Neural cell (in vitro differentiated cells): Measurements from ENCODE around the gene ATP1B1. TPM values are rescaled to one million over a fixed set of nuclear protein-coding genes. Genes with fewer than 3 reads are reported as not detected.

Source experiments
- H2AFZ ChIP-seq: fragments of 200-600, 300-800 bp; sonication (generic), shearing (Covaris generic); 2 replicates; pipeline ENCODE4 v1.6.0; 2014; ENCODE audit warnings: low read depth, mild to moderate bottlenecking, antibody characterized with exemption, low read length, moderate library complexity
- H3F3A ChIP-seq: fragments of 200-600 bp; shearing (Covaris generic); 2 replicates; pipeline ENCODE4 v1.6.1; 2016; ENCODE audit warnings: mild to moderate bottlenecking, moderate library complexity, mixed read lengths, antibody characterized with exemption, low read length; ENCODE audit not compliant: insufficient read depth, poor library complexity, severe bottlenecking
- H3K27ac ChIP-seq: fragments of 200-600, 300-800 bp; sonication (generic), shearing (Covaris generic); 2 replicates; pipeline ENCODE4 v1.5.1; 2014; ENCODE audit warnings: mild to moderate bottlenecking, low read length, moderate library complexity
- H3K27me3 ChIP-seq: fragments of 300-800, 200-600 bp; sonication (generic), shearing (Covaris generic); 2 replicates; pipeline ENCODE4 v1.6.0; 2014; ENCODE audit warnings: mild to moderate bottlenecking, low read depth, low read length, moderate library complexity; ENCODE audit not compliant: insufficient read depth
- H3K36me3 ChIP-seq: fragments of 300-800, 200-600 bp; sonication (generic), shearing (Covaris generic); 2 replicates; pipeline ENCODE4 v1.5.1; 2014; ENCODE audit warnings: mild to moderate bottlenecking, antibody characterized with exemption, low read length, moderate library complexity; ENCODE audit not compliant: insufficient read depth
- H3K4me2 ChIP-seq: fragments of 300-800, 200-600 bp; sonication (generic), shearing (Covaris generic); 2 replicates; pipeline ENCODE4 v1.6.0; 2014; ENCODE audit warnings: mild to moderate bottlenecking, low read length
- H3K4me3 ChIP-seq: fragments of 300-800, 200-600 bp; sonication (generic), shearing (Covaris generic); 2 replicates; pipeline ENCODE4 v1.5.1; 2014; ENCODE audit warnings: mild to moderate bottlenecking, low read length, moderate library complexity
- H3K79me2 ChIP-seq: fragments of 200-600 bp; shearing (Covaris generic); replicated peaks from 2 replicates; pipeline ENCODE4 v1.6.0; 2014; ENCODE audit warnings: mild to moderate bottlenecking, low read length, moderate library complexity; ENCODE audit not compliant: insufficient read depth
- H3K9ac ChIP-seq: fragments of 300-800, 200-600 bp; sonication (generic), shearing (Covaris generic); 2 replicates; pipeline ENCODE4 v1.6.1; 2016; ENCODE audit warnings: mild to moderate bottlenecking, low read length, mixed read lengths
- H3K9me2 ChIP-seq: fragments of 200-600 bp; shearing (Covaris generic); 2 replicates; pipeline ENCODE4 v1.6.1; 2016; ENCODE audit warnings: mild to moderate bottlenecking, low read length, mixed read lengths; ENCODE audit not compliant: insufficient read depth
- H3K9me3 ChIP-seq: fragments of 200-600, 300-800 bp; sonication (generic), shearing (Covaris generic); 2 replicates; pipeline ENCODE4 v1.6.1; 2016; ENCODE audit warnings: mild to moderate bottlenecking, mixed run types, low read length, moderate library complexity, mixed read lengths
- H4K20me1 ChIP-seq: fragments of 200-600 bp; shearing (Covaris generic); 2 replicates; pipeline ENCODE4 v1.6.1; 2016; ENCODE audit warnings: mild to moderate bottlenecking, mixed run types; ENCODE audit not compliant: insufficient read depth
- EP300 ChIP-seq: fragments of 450-650 bp; conservative IDR thresholded peaks from 2 replicates; pipeline ENCODE4 v1.6.1; 2014; ENCODE audit warnings: antibody characterized with exemption, mild to moderate bottlenecking, moderate library complexity; ENCODE audit not compliant: poor library complexity, severe bottlenecking
- EZH2 ChIP-seq: fragments of 200-600, 300-800 bp; shearing (Covaris generic), sonication (generic); IDR thresholded peaks from 2 replicates; pipeline ENCODE4 v1.6.1; 2014; ENCODE audit warnings: antibody characterized with exemption, low read length, borderline replicate concordance, mild to moderate bottlenecking; ENCODE audit not compliant: insufficient read depth, poor library complexity, severe bottlenecking
- MXI1 ChIP-seq: fragments of 450-650 bp; conservative IDR thresholded peaks from 2 replicates; pipeline ENCODE4 v1.6.1; 2014; ENCODE audit warnings: antibody characterized with exemption, mild to moderate bottlenecking; ENCODE audit not compliant: poor library complexity, severe bottlenecking
- POLR2AphosphoS5 ChIP-seq: IDR thresholded peaks from 2 replicates; pipeline ENCODE4 v1.6.1; 2012
- RAD21 ChIP-seq: fragments of 450-650 bp; conservative IDR thresholded peaks from 2 replicates; pipeline ENCODE4 v1.6.1; 2014; ENCODE audit warnings: antibody characterized with exemption, mild to moderate bottlenecking, moderate library complexity
- SMC3 ChIP-seq: fragments of 450-650 bp; conservative IDR thresholded peaks from 2 replicates; pipeline ENCODE4 v1.6.1; 2014; ENCODE audit warnings: antibody characterized with exemption, mild to moderate bottlenecking, moderate library complexity; ENCODE audit not compliant: poor library complexity
- TAF1 ChIP-seq: IDR thresholded peaks from 2 replicates; pipeline ENCODE4 v1.6.1; 2012; ENCODE audit warnings: low read depth
- polyA plus RNA-seq: library from polyadenylated mRNA; depleted of rRNA; stranded (reverse); fragments of >200 nt; gene quantifications from 2 replicates; pipeline ENCODE4 v1.2.3, GENCODE V29; 2014
- TF ChIP-seq, protein P1 (sequence below): IDR thresholded peaks from 2 replicates; pipeline ENCODE4 v1.6.1; 2012; ENCODE audit warnings: borderline replicate concordance
- TF ChIP-seq, protein P2 (sequence below): fragments of 450-650 bp; IDR thresholded peaks from 2 replicates; pipeline ENCODE4 v1.5.1; 2014; ENCODE audit warnings: antibody characterized with exemption, mild to moderate bottlenecking, moderate library complexity; ENCODE audit not compliant: poor library complexity, severe bottlenecking

The ATP1B1 gene
- polyA plus RNA-seq, 1 donor from 2014 or later, result 114 TPM

DNA sequence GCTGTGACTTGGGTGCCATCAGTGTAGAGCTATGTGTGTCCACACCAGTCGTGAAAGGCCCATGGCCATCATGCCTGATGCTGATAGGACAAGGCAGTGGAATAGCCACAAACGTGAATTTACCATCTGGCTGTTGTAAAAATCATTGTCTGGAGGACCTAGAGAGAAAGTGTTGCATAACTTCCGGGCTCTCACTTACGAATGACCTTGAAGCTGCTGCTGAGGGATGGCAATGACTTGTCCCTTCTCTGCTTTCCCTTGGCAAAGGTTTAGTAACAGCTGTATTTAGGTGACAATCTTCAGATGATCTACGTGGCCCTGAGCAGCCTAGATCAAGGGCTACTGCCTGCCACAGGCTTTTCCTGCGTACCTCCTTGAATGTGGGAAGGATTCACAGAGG is 5.8 kb downstream of the ATP1B1 start:
- Histone ChIP-seq H2AFZ (no peak overlapping the region), H3K9me2 (no peaks in the 10 kb centered on the region), H3K27ac (no peak overlapping the region), H3K4me2 (no peak overlapping the region), H3K27me3 (no peaks in the 10 kb centered on the region), H3K9me3 (no peaks in the 10 kb centered on the region), H3K9ac (no peak overlapping the region), H3K79me2 (peaks cover 53% of the 10 kb centered on the region), H3K36me3 (peaks cover 23% of the 10 kb centered on the region), H3K4me3 (no peak overlapping the region), H3F3A (no peaks in the 10 kb centered on the region), H4K20me1 (no peaks in the 10 kb centered on the region)
- TF ChIP-seq TAF1 (no peak), SMC3 (no peak), EP300 (no peak), MXI1 (no peak), POLR2AphosphoS5 (no peak), RAD21 (no peak), EZH2 (no peak)
- TF ChIP-seq, protein P1, sequence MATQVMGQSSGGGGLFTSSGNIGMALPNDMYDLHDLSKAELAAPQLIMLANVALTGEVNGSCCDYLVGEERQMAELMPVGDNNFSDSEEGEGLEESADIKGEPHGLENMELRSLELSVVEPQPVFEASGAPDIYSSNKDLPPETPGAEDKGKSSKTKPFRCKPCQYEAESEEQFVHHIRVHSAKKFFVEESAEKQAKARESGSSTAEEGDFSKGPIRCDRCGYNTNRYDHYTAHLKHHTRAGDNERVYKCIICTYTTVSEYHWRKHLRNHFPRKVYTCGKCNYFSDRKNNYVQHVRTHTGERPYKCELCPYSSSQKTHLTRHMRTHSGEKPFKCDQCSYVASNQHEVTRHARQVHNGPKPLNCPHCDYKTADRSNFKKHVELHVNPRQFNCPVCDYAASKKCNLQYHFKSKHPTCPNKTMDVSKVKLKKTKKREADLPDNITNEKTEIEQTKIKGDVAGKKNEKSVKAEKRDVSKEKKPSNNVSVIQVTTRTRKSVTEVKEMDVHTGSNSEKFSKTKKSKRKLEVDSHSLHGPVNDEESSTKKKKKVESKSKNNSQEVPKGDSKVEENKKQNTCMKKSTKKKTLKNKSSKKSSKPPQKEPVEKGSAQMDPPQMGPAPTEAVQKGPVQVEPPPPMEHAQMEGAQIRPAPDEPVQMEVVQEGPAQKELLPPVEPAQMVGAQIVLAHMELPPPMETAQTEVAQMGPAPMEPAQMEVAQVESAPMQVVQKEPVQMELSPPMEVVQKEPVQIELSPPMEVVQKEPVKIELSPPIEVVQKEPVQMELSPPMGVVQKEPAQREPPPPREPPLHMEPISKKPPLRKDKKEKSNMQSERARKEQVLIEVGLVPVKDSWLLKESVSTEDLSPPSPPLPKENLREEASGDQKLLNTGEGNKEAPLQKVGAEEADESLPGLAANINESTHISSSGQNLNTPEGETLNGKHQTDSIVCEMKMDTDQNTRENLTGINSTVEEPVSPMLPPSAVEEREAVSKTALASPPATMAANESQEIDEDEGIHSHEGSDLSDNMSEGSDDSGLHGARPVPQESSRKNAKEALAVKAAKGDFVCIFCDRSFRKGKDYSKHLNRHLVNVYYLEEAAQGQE, result no peak
- TF ChIP-seq, protein P2, sequence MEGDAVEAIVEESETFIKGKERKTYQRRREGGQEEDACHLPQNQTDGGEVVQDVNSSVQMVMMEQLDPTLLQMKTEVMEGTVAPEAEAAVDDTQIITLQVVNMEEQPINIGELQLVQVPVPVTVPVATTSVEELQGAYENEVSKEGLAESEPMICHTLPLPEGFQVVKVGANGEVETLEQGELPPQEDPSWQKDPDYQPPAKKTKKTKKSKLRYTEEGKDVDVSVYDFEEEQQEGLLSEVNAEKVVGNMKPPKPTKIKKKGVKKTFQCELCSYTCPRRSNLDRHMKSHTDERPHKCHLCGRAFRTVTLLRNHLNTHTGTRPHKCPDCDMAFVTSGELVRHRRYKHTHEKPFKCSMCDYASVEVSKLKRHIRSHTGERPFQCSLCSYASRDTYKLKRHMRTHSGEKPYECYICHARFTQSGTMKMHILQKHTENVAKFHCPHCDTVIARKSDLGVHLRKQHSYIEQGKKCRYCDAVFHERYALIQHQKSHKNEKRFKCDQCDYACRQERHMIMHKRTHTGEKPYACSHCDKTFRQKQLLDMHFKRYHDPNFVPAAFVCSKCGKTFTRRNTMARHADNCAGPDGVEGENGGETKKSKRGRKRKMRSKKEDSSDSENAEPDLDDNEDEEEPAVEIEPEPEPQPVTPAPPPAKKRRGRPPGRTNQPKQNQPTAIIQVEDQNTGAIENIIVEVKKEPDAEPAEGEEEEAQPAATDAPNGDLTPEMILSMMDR, result no peak

DNA sequence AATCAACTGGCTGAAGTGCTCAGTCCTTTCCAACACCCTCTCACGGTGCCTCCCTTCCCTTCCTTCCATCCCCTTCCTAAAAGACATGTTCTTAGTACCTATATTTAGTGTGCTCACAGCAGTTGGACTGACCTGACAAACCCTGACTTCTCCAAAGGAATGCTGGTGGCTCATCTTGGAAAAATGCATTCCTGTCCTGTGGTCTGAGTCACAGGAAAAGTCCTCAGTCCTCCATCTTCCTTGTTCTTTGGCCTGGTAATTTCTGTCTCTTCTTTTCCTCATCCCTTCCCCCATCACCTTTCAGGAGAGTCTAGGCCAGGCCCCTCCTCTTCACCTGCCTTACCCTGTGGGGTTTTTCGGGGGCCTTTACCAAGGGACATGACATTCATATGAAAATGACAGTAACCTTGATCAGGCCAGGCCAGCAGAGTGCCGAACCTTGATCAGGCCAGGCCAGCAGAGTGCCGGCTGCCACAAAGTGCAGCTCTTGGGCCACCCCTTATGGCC is 7.2 kb downstream of the ATP1B1 start:
- H4K20me1 ChIP-seq, result no peaks in the 10 kb centered on the region
- no peaks in the 10 kb centered on the region for H3K9me3 ChIP-seq
- H3K36me3 ChIP-seq, result peaks cover 23% of the 10 kb centered on the region
- H3K4me3 ChIP-seq, result no peak overlapping the region
- H3F3A ChIP-seq, result no peaks in the 10 kb centered on the region
- TF ChIP-seq TAF1 (no peak), EZH2 (no peak), POLR2AphosphoS5 (no peak), EP300 (no peak), SMC3 (no peak), MXI1 (no peak), RAD21 (no peak)
- TF ChIP-seq, protein P1, result no peak
- TF ChIP-seq, protein P2, result no peak
- peaks cover 39% of the 10 kb centered on the region for H3K79me2 ChIP-seq
- H3K27ac ChIP-seq, result no peak overlapping the region
- H2AFZ ChIP-seq, result no peak overlapping the region
- H3K27me3 ChIP-seq, result no peaks in the 10 kb centered on the region
- H3K9me2 ChIP-seq, result no peaks in the 10 kb centered on the region
- H3K9ac ChIP-seq, result no peak overlapping the region
- H3K4me2 ChIP-seq, result no peak overlapping the region
